Stomach (tissue), 9 donors: ENCODE measurements around the gene SLCO1B3. TPM values are rescaled to one million over a fixed set of nuclear protein-coding genes. Genes with fewer than 3 reads are reported as not detected.

Source experiments
- DNase-seq, 2 donors: peaks; one replicate each; pipeline versions ENCODE4 v3.0.0 to v3.0.0-alpha.2; 2013 to 2019
- H3K27ac ChIP-seq, 5 donors: fragments of 200-600 bp in 4 of 5; sonication (generic) in 4 of 5; one replicate each; pipeline ENCODE4 v1.5.1; 2013 to 2019; ENCODE audit warnings: mild to moderate bottlenecking in 1 of 5, moderate library complexity in 1 of 5
- H3K27me3 ChIP-seq, 3 donors: fragments of 200-600 bp; sonication (generic); one replicate each; pipeline ENCODE4 v1.5.1; 2017 to 2019; ENCODE audit warnings: mixed run types in 1 of 3
- H3K36me3 ChIP-seq, 4 donors: fragments of 200-600 bp; sonication (generic); 1 replicate in 3 of 4; 2 replicates in 1 of 4; pipeline ENCODE4 v1.5.1; 2016 to 2019
- H3K4me1 ChIP-seq, 4 donors: fragments of 200-600 bp; sonication (generic); one replicate each; pipeline ENCODE4 v1.5.1; 2016 to 2019
- H3K4me3 ChIP-seq, 4 donors: fragments of 200-600 bp; sonication (generic) in 3 of 4; one replicate each; pipeline ENCODE4 v1.5.1; 2016 to 2019; ENCODE audit warnings: mild to moderate bottlenecking in 1 of 4
- H3K9me3 ChIP-seq, 4 donors: fragments of 200-600 bp; sonication (generic); one replicate each; pipeline ENCODE4 v1.5.1; 2016 to 2019
- CTCF ChIP-seq, 7 experiments: fragments of 450-650 bp in 4 of 7; fragments of 200-600 bp in 3 of 7; sonication (generic) in 3 of 7; IDR thresholded peaks; one replicate each; pipeline ENCODE4 v1.5.1; 2016 to 2019; ENCODE audit warnings: antibody characterized with exemption in 7 of 7, control low read depth in 2 of 7, mild to moderate bottlenecking in 1 of 7
- EP300 ChIP-seq: sonication (generic); formaldehyde crosslinking; IDR thresholded peaks from one replicate; pipeline ENCODE4 v1.6.1; 2017; ENCODE audit warnings: antibody characterized with exemption
- POLR2A ChIP-seq, 4 donors: fragments of 450-650 bp; IDR thresholded peaks; one replicate each; pipeline ENCODE4 v1.6.1; 2016; ENCODE audit warnings: antibody characterized with exemption in 4 of 4, control low read depth in 2 of 4, mild to moderate bottlenecking in 1 of 4, moderate library complexity in 1 of 4
- POLR2AphosphoS5 ChIP-seq, 3 donors: sonication (generic); formaldehyde crosslinking; IDR thresholded peaks; one replicate each; pipeline ENCODE4 v1.6.1; 2016; ENCODE audit warnings: antibody characterized with exemption in 3 of 3
- WGBS, 5 donors: extraction: QIAGEN DNeasy Blood & Tissue Kit in 3 of 5; methylation state at CpG; one replicate each; pipeline versions ENCODE4 v1.1.5 to v1.1.7; 2013 to 2018; 5-methylcytosine and 5-hydroxymethylcytosine counted together
- intact Hi-C: fragments of 100-400 bp; cut with DNase I; formaldehyde crosslinking; loops from one replicate; pipeline ENCODE4 v1.15.1; 2023; ENCODE audit warnings: low total_unique reads
- polyA plus RNA-seq, 3 donors: library from polyadenylated mRNA; stranded (reverse); fragments of 200-250 nt; gene quantifications; one replicate each; pipeline ENCODE4 v1.2.3, GENCODE V29; 2013
- total RNA-seq, 5 donors: library from RNA; depleted of rRNA; stranded (reverse); fragments of >200 nt; gene quantifications; one replicate each; pipeline versions ENCODE4 v1.1.0 to v1.2.3, GENCODE V29; 2014 to 2016
- donor health status: healthy with polysubstance abuse.
- donor health status: Bipolar disorder and iron deficiency.
- donor health status: healthy.

Gene SLCO1B3
- total and polyA plus RNA-seq, 8 donors: 0.30 to 0.76 TPM; not detected in 6

GRCh38 chr12:20885116-20885515 is 74.6 kb downstream of the SLCO1B3 start:
- DNase-seq: no peak
- Histone ChIP-seq H3K4me1 (peaks cover 0 to 5% (median 0%) of the 10 kb centered on the region in 4 donors), H3K4me3 (no peak overlapping the region), H3K27me3 (no peaks in the 10 kb centered on the region), H3K36me3 (no peaks in the 10 kb centered on the region), H3K9me3 (peaks cover 0 to 6% (median 5%) of the 10 kb centered on the region in 4 donors), H3K27ac (no peak overlapping the region)
- 67 to 77% (median 72%) methylated on average over 1 of the region's 1 CpG for WGBS, 5 donors
- intact Hi-C loops: no loop called here
- no peak for TF ChIP-seq EP300
- TF ChIP-seq POLR2AphosphoS5 (IDR thresholded peaks at IDR 0.05): no peak
- no peak for TF ChIP-seq CTCF (IDR thresholded peaks at IDR 0.05)
- no peak for TF ChIP-seq POLR2A (IDR thresholded peaks at IDR 0.05)

- H3K27ac ChIP-seq: no peak overlapping the region
- H3K4me3 ChIP-seq: no peak overlapping the region
- no peak for DNase-seq
- WGBS, 5 donors: 54 to 76% (median 71%) methylated on average over 2 of the region's 2 CpGs
- intact Hi-C loops: no loop called here
- H3K27me3 ChIP-seq: no peaks in the 10 kb centered on the region
- no peak for TF ChIP-seq EP300
- no peaks in the 10 kb centered on the region for H3K36me3 ChIP-seq
- peaks cover 0 to 8% (median 5%) of the 10 kb centered on the region in 4 donors for H3K9me3 ChIP-seq
- H3K4me1 ChIP-seq: peaks cover 0 to 5% (median 0%) of the 10 kb centered on the region in 4 donors
Measured at GRCh38 chr12:20885552-20885951, 75.0 kb downstream of the SLCO1B3 start.

GRCh38 chr12:20917269-20917668 is 106.8 kb downstream of the SLCO1B3 start:
- TF ChIP-seq CTCF (IDR thresholded peaks at IDR 0.05) (no peak), POLR2AphosphoS5 (IDR thresholded peaks at IDR 0.05) (no peak), POLR2A (IDR thresholded peaks at IDR 0.05) (no peak), EP300 (no peak)
- Histone ChIP-seq H3K27ac (no peak overlapping the region), H3K4me1 (no peaks in the 10 kb centered on the region), H3K36me3 (no peaks in the 10 kb centered on the region), H3K27me3 (no peaks in the 10 kb centered on the region), H3K9me3 (no peaks in the 10 kb centered on the region), H3K4me3 (no peak overlapping the region)
- no peak for DNase-seq
- intact Hi-C loops: no loop called here
- 70 to 82% (median 72%) methylated on average over 6 of the region's 6 CpGs for WGBS, 5 donors

GRCh38 chr12:20917819-20918218 is 107.3 kb downstream of the SLCO1B3 start:
- intact Hi-C loops: no loop called here
- Histone ChIP-seq H3K9me3 (no peaks in the 10 kb centered on the region), H3K4me3 (no peak overlapping the region), H3K27me3 (no peaks in the 10 kb centered on the region), H3K27ac (no peak overlapping the region), H3K4me1 (no peaks in the 10 kb centered on the region), H3K36me3 (no peaks in the 10 kb centered on the region)
- TF ChIP-seq POLR2AphosphoS5 (IDR thresholded peaks at IDR 0.05) (no peak), CTCF (IDR thresholded peaks at IDR 0.05) (no peak), EP300 (no peak), POLR2A (IDR thresholded peaks at IDR 0.05) (no peak)
- no peak for DNase-seq
- 89 to 100% (median 93%) methylated on average over 1 of the region's 1 CpG for WGBS, 5 donors

GRCh38 chr12:20931894-20932293 is 121.4 kb downstream of the SLCO1B3 start:
- intact Hi-C loops: no loop called here
- 63 to 74% (median 74%) methylated on average over 4 of the region's 4 CpGs for WGBS, 5 donors
- no peaks in the 10 kb centered on the region for H3K4me1 ChIP-seq

More at GRCh38 chr12:20931894-20932293, 121.4 kb downstream of the SLCO1B3 start:
- Histone ChIP-seq H3K27ac (no peak overlapping the region), H3K36me3 (no peaks in the 10 kb centered on the region), H3K27me3 (no peaks in the 10 kb centered on the region), H3K9me3 (peaks cover 0 to 8% (median 4%) of the 10 kb centered on the region in 4 donors), H3K4me3 (no peak overlapping the region)
- TF ChIP-seq EP300 (no peak), CTCF (IDR thresholded peaks at IDR 0.05) (no peak), POLR2A (IDR thresholded peaks at IDR 0.05) (no peak), POLR2AphosphoS5 (IDR thresholded peaks at IDR 0.05) (no peak)
- no peak for DNase-seq
